Mononuclear cell (primary cell): ENCODE results near the gene STARD5. TPM values are rescaled to one million over a fixed set of nuclear protein-coding genes. Genes with fewer than 3 reads are reported as not detected.
"Not testable (repeated sequence)": the region's sequence is repeated elsewhere in the genome, so short reads cannot be mapped to it uniquely, and the experiment has no call there.

Experiments
- H3K27me3 ChIP-seq: 2 replicates; pipeline ENCODE4 v1.6.0; 2011; ENCODE audit warnings: low read length, control low read depth; ENCODE audit not compliant: insufficient read depth
- H3K4me1 ChIP-seq: 2 replicates; pipeline ENCODE4 v1.5.1; 2011; ENCODE audit warnings: mild to moderate bottlenecking, low read length, control low read depth; ENCODE audit not compliant: insufficient read depth
- H3K4me3 ChIP-seq: 2 replicates; pipeline ENCODE4 v1.5.1; 2011; ENCODE audit warnings: mild to moderate bottlenecking, low read length, moderate library complexity
- H3K9me3 ChIP-seq: 2 replicates; pipeline ENCODE4 v1.5.1; 2011; ENCODE audit warnings: low read depth, mild to moderate bottlenecking, control low read depth, low read length
- total RNA-seq: library from RNA; depleted of rRNA; stranded (reverse); fragments of >200 nt; gene quantifications from one replicate; pipeline ENCODE4 v1.2.3, GENCODE V29; 2012

The STARD5 gene
- total RNA-seq, 1 donor, result 14.1 TPM

- Histone ChIP-seq H3K9me3 (no peaks in the 10 kb centered on the region), H3K4me3 (no peak overlapping the region), H3K4me1 (no peaks in the 10 kb centered on the region), H3K27me3 (no peaks in the 10 kb centered on the region)
These were observed 22.7 kb upstream of the STARD5 start for GRCh38 chr15:81346611-81347010.

GRCh38 chr15:81343371-81343770 lies 19.4 kb upstream of the STARD5 start:
- Histone ChIP-seq H3K27me3 (no peaks in the 10 kb centered on the region), H3K4me1 (peaks cover 5% of the 10 kb centered on the region), H3K9me3 (no peaks in the 10 kb centered on the region), H3K4me3 (no peak overlapping the region)

DNA sequence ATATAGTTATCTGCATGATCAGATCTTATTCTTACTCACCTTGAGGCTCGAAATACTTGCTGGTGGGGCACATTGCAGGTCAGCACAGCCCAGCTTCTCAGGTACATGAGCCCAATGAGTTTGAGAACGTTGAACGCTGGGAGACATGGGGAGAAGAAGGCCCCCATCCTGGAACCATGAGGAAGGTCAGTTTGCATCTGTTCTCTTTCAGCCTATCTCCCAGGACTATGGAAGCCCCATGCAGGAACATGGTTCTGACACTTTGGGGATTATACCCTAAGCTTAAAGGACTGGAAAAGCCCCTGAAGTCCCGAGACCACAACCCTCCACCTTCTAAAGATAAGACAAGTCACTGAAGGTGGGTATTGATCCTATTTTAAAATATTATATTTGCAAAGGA lies 17.4 kb upstream of the STARD5 start:
- Histone ChIP-seq H3K4me1 (peaks cover 10% of the 10 kb centered on the region), H3K4me3 (no peak overlapping the region), H3K9me3 (no peaks in the 10 kb centered on the region), H3K27me3 (no peaks in the 10 kb centered on the region)

DNA sequence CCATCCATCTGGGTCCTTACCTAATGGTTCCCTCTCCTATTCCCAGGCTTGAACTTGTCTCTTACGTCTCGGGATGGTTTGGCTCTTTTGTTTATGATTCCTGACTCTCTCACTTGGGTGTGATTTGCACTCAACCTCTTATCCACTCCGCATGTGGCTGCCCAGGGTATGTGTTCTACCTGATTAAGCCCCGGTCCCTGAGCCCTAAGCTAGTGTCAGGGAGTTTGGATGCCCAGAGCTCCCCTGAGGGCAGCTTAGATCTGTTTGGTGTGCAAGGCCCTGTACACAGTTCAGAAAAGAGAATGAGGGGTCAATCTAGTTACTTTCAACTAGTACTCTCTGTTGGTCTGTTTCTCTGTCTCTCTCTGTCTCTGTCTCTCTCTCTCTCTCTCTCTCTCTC lies 15.9 kb upstream of the STARD5 start:
- peaks cover 10% of the 10 kb centered on the region for H3K4me1 ChIP-seq
- no peaks in the 10 kb centered on the region for H3K27me3 ChIP-seq
- no peaks in the 10 kb centered on the region for H3K9me3 ChIP-seq
- H3K4me3 ChIP-seq, result no peak overlapping the region

DNA sequence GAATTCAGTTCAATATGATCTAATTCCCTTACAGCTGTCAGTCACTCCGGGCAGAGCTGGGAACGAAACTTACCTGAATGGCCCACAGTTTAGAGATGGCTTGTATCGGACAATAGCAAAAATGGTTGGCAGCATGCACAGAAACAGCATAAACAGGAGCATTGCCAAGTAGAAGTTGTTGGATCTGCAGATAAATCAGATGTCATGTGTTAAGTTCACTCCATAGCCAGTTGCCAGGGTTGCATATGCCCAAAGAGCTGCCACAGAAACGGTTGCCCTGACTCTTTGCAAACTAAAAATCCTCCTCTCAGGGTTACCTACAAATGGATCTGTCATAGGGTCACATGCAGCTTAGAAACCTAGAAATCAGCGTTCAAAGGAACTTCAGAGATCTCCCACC lies 15.4 kb upstream of the STARD5 start:
- Histone ChIP-seq H3K4me3 (no peak overlapping the region), H3K27me3 (no peaks in the 10 kb centered on the region), H3K9me3 (no peaks in the 10 kb centered on the region), H3K4me1 (peaks cover 10% of the 10 kb centered on the region)

DNA sequence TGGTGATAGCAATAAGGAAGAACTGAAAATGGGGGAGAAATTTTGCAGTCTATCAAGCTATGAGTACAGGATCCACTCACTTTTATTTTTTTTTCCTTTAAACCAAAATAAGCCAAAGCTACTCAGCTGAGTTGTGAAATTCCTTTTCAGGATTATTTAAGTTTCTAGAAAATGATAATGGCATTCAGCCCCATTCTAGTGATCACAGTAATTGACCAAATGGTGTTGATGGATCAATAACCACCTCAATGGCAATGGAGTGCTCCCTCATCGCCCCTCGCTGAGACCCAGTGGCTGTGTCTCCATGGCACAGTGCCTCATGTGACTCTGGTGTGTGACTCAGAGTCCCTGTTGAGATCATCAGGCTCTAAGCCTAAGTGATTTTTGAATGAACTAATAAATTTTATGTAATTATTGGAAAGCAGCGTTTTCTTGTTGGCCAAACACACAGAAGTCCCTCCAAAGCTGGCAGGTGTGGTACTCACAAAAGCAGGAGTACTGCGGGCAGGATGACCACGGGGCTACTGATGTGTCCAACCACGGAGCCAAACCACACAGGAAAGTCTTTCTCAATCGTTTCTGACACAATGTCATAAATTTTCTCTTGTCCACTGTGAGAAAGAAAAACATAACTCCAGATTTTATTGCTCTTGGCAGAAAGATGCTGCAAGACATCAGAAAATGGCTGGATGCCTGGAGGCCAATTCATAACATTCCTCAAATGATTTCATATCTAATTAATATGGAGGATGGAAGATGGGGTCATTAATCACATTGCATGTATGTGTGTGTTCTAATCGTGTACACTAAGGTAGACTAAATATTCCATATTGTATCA lies 14.4 kb upstream of the STARD5 start:
- Histone ChIP-seq H3K4me1 (peaks cover 10% of the 10 kb centered on the region), H3K4me3 (no peak overlapping the region), H3K27me3 (no peaks in the 10 kb centered on the region), H3K9me3 (no peaks in the 10 kb centered on the region)

DNA sequence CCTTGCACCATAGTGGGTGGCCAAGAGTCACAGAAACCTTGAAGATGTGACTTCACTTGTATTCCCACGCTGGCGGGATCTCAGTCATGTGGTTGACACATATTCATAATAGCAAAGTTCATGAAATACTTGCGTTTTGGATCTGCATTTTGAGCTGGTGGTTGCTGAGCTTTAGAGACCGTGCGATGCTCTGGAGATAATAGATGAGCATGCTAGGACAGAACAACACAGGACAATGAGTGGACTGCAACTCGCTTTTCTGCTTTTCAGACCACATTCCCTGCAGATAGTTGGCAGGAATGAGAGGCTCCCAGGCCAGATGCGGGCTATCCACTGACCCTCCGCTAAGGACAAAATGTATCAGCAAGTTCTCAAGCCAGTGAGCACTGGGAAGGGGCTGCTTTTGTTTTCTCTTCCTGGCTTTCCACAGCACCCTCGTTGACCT lies 13.8 kb upstream of the STARD5 start:
- Histone ChIP-seq H3K27me3 (no peaks in the 10 kb centered on the region), H3K4me3 (no peak overlapping the region), H3K4me1 (peaks cover 10% of the 10 kb centered on the region), H3K9me3 (no peaks in the 10 kb centered on the region)

GRCh38 chr15:81337241-81337640 lies 13.3 kb upstream of the STARD5 start:
- H3K4me1 ChIP-seq, result peaks cover 10% of the 10 kb centered on the region
- H3K27me3 ChIP-seq, result no peaks in the 10 kb centered on the region
- no peak overlapping the region for H3K4me3 ChIP-seq

GRCh38 chr15:81336568-81336967 lies 12.6 kb upstream of the STARD5 start:
- Histone ChIP-seq H3K27me3 (no peaks in the 10 kb centered on the region), H3K4me1 (peaks cover 10% of the 10 kb centered on the region), H3K4me3 (no peak overlapping the region), H3K9me3 (no peaks in the 10 kb centered on the region)

More at GRCh38 chr15:81337241-81337640, 13.3 kb upstream of the STARD5 start:
- H3K9me3 ChIP-seq, result no peaks in the 10 kb centered on the region

GRCh38 chr15:81335631-81336030 lies 11.7 kb upstream of the STARD5 start:
- no peaks in the 10 kb centered on the region for H3K27me3 ChIP-seq
- peaks cover 10% of the 10 kb centered on the region for H3K4me1 ChIP-seq
- H3K4me3 ChIP-seq, result no peak overlapping the region
- no peaks in the 10 kb centered on the region for H3K9me3 ChIP-seq

- Histone ChIP-seq H3K4me1 (peaks cover 10% of the 10 kb centered on the region), H3K4me3 (no peak overlapping the region), H3K9me3 (no peaks in the 10 kb centered on the region)
These were observed 11.0 kb upstream of the STARD5 start for GRCh38 chr15:81334768-81335435.

DNA sequence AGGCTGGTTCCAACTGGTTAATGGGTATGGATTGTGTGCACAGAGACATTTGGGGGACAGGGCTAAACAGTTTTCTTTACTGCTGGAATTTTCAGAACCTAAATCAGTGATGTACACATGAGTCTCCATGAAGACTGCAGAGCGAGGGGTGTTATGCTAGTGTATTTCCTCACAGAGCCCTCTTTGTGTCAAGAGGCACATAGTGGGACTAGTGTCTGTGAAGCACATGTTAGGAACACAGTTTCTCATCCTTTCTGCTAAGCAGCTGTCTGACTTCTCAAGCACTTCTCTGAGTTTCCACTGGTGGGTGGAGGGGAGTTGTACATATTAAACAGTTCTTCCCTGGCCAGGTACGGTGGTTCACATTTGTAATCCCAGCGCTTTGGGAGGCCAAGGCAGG lies 9.4 kb upstream of the STARD5 start:
- Histone ChIP-seq H3K4me3 (no peak overlapping the region), H3K4me1 (peaks cover 5% of the 10 kb centered on the region), H3K27me3 (no peaks in the 10 kb centered on the region), H3K9me3 (no peaks in the 10 kb centered on the region)

More at GRCh38 chr15:81334768-81335435, 11.0 kb upstream of the STARD5 start:
- no peaks in the 10 kb centered on the region for H3K27me3 ChIP-seq

DNA sequence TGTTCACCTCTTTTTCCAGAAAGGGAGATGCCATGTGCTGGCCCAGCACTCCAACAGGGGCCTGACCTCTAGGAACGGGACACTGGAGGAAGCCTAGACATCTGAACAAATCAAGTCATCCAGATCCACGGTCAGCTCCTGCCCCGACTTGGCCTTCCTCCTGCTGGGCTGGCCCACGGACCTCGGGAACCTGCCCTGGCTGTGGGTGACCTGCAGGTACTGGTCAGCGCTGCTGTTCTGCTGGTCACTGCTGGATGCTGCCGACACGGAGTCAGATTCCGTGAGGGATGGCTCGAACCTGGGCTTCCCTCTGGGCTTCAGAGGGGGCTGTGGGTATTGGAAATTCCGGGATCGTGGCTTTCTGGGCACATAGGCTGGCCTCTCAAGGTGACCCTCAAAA lies 8.4 kb upstream of the STARD5 start:
- H3K4me1 ChIP-seq, result no peaks in the 10 kb centered on the region
- no peak overlapping the region for H3K4me3 ChIP-seq
- no peaks in the 10 kb centered on the region for H3K27me3 ChIP-seq
- H3K9me3 ChIP-seq, result no peaks in the 10 kb centered on the region

GRCh38 chr15:81331600-81331999 lies 7.7 kb upstream of the STARD5 start:
- no peaks in the 10 kb centered on the region for H3K9me3 ChIP-seq
- H3K4me3 ChIP-seq, result no peak overlapping the region
- H3K27me3 ChIP-seq, result no peaks in the 10 kb centered on the region
- no peaks in the 10 kb centered on the region for H3K4me1 ChIP-seq

- not testable (repeated sequence) for H3K9me3 ChIP-seq, H3K27me3 ChIP-seq, H3K4me1 ChIP-seq, H3K4me3 ChIP-seq
These were observed 7.2 kb upstream of the STARD5 start for GRCh38 chr15:81331141-81331540.
